H1 (cell line): ENCODE data around the gene EMP3.

ENCODE experiments used
- CTCF ChIP-seq, 3 experiments: IDR thresholded peaks; 1 replicate in 2 of 3; 2 replicates in 1 of 3; pipeline versions ENCODE4 v1.5.1 to v1.6.1; 2011; ENCODE audit warnings: low read length in 3 of 3, mild to moderate bottlenecking in 3 of 3, inconsistent platforms in 2 of 3, low read depth in 1 of 3, moderate library complexity in 1 of 3; ENCODE audit not compliant: insufficient read depth in 1 of 3; ENCODE audit errors: control extremely low read depth in 1 of 3
- POLR2AphosphoS5 ChIP-seq: IDR thresholded peaks from 2 replicates; pipeline ENCODE4 v1.6.1; 2011; ENCODE audit warnings: low read depth, low read length
- ZNF274 ChIP-seq: IDR thresholded peaks from 2 replicates; pipeline ENCODE4 v1.7.0; 2012; ENCODE audit warnings: low read length, borderline replicate concordance; ENCODE audit errors: extremely low read depth

- TF ChIP-seq CTCF (IDR thresholded peaks at IDR 0.05; ENCODE audit: control extremely low read depth in 1 of 3, insufficient read depth in 1 of 3, low read depth in 1 of 3, low read length in 3 of 3): no peak
- no peak for TF ChIP-seq ZNF274
- TF ChIP-seq POLR2AphosphoS5: no peak
Observed at GRCh38 chr19:48311384-48311783, 14.0 kb upstream of the EMP3 start.
